ENCODE data around the gene FBXO2. TPM values are rescaled to one million over a fixed set of nuclear protein-coding genes. Genes with fewer than 3 reads are reported as not detected.

Gene FBXO2
- total RNA-seq, 1 donor from 2014 or later, result 3.1 TPM

DNA sequence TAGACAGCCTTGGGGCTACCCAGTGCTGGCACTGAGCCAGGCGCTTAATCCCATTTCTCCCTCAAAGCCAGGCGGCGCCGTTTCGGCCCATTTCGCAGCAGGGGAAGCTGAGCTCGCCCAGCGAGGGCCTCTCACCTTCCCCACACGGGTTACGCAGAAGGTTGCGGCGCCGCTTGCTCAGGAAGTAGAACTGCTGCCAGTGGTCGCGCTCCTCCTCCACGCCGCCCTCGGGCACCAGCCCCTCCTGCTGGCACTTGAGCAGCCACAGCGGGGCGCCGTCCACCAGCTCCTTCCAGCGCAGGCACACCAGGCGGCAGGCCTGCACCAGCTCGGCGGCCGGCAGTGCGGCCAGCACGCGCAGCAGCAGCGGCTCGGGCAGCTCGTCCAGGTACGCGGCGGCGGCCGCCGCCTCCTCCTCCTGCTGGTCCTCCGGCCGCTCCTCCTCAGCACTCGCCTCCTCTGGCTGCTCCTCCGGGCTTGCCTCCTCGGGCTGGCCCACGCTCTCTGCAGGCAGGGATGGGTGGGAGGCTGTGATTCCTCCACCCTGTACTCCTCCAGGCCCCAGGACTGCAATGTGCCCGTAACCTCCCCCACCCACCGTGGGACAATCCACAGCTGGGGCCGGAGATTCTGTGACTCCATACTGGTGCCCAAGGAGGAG lies 3.8 kb downstream of the FBXO2 start:
- Mint-ChIP-seq H3K4me3 (peak overlapping the region; percentile 8), H3K27ac (no peak overlapping the region), H3K9me3 (no peaks in the 10 kb centered on the region), H3K4me1 (peaks cover 11% of the 10 kb centered on the region), H3K36me3 (no peaks in the 10 kb centered on the region), H3K27me3 (ENCODE audit: low read depth) (peaks cover 60% of the 10 kb centered on the region)
- TF ChIP-seq, protein P1, sequence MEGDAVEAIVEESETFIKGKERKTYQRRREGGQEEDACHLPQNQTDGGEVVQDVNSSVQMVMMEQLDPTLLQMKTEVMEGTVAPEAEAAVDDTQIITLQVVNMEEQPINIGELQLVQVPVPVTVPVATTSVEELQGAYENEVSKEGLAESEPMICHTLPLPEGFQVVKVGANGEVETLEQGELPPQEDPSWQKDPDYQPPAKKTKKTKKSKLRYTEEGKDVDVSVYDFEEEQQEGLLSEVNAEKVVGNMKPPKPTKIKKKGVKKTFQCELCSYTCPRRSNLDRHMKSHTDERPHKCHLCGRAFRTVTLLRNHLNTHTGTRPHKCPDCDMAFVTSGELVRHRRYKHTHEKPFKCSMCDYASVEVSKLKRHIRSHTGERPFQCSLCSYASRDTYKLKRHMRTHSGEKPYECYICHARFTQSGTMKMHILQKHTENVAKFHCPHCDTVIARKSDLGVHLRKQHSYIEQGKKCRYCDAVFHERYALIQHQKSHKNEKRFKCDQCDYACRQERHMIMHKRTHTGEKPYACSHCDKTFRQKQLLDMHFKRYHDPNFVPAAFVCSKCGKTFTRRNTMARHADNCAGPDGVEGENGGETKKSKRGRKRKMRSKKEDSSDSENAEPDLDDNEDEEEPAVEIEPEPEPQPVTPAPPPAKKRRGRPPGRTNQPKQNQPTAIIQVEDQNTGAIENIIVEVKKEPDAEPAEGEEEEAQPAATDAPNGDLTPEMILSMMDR (IDR thresholded peaks at IDR 0.05; ENCODE audit: unreplicated experiment), result peak; percentile 24
- peak in 1 of 2 experiments; percentile 66 for DNase-seq (ENCODE audit: low spot score in 2 of 2, unreplicated experiment in 2 of 2)

DNA sequence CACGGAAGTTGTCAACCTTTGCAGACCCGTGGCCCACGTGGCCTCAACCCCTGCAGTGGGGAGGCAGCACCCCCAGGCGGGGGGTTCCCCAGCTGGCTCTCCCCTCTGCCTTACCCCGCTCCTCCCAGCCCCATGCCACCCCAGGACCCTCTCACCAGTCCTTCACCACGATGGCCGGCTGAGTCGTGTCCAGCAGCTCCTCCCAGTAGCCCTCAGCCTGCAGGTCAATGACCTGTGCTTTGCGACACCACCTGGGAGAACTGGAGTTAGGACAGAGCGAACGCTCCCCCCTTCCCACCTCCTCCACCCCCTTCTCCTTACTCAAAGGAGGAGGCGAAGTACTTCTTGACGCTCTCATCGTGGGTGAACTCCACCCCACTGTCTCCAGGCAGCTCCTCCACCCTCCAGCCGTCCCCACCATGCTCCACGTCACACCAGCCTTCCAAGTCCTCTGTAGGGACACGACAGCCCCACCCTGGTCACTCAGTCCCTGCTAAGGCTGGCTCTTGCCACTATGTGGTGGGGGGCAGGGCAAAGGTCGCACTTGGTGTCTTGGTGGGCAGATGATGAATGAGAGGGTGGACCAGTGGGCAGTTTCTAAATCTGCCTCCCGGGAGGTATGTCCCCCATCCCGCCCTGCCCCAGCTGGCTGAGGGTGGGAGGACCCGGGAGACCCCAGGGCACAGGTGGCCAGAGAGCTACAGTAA lies 4.5 kb downstream of the FBXO2 start:
- H3K9me3 Mint-ChIP-seq, result no peaks in the 10 kb centered on the region
- no peak overlapping the region for H3K27ac Mint-ChIP-seq
- H3K36me3 Mint-ChIP-seq, result no peaks in the 10 kb centered on the region
- no peak for DNase-seq (ENCODE audit: low spot score in 2 of 2, unreplicated experiment in 2 of 2)
- TF ChIP-seq, protein P1 (IDR thresholded peaks at IDR 0.05; ENCODE audit: unreplicated experiment), result no peak
- H3K4me3 Mint-ChIP-seq, result no peak overlapping the region
- H3K4me1 Mint-ChIP-seq, result peaks cover 8% of the 10 kb centered on the region
- H3K27me3 Mint-ChIP-seq (ENCODE audit: low read depth), result peaks cover 60% of the 10 kb centered on the region

DNA sequence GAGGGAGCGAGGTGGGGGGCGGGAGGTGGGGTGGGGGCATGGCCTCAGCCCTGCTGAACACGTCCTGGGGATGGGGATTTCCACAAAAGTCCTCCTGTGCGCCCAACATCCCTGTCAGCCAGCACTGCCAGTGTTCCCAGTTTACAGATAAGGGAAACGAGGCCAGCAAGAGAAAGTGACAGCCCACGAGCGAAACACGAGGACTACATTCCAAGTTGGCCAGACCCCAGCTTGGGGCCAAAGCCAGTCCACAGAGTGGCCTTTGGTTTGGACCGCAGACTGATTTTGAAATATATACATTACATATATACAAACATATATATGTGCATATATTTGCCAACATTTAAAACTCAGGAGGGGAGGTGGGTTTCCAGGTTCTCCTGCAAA lies 5.0 kb downstream of the FBXO2 start:
- DNase-seq (ENCODE audit: low spot score in 2 of 2, unreplicated experiment in 2 of 2), result no peak
- H3K27me3 Mint-ChIP-seq (ENCODE audit: low read depth), result peaks cover 60% of the 10 kb centered on the region
- H3K4me3 Mint-ChIP-seq, result no peak overlapping the region
- H3K36me3 Mint-ChIP-seq, result no peaks in the 10 kb centered on the region
- H3K27ac Mint-ChIP-seq, result no peak overlapping the region
- H3K4me1 Mint-ChIP-seq, result peaks cover 8% of the 10 kb centered on the region
- TF ChIP-seq, protein P1 (IDR thresholded peaks at IDR 0.05; ENCODE audit: unreplicated experiment), result no peak
- no peaks in the 10 kb centered on the region for H3K9me3 Mint-ChIP-seq

DNA sequence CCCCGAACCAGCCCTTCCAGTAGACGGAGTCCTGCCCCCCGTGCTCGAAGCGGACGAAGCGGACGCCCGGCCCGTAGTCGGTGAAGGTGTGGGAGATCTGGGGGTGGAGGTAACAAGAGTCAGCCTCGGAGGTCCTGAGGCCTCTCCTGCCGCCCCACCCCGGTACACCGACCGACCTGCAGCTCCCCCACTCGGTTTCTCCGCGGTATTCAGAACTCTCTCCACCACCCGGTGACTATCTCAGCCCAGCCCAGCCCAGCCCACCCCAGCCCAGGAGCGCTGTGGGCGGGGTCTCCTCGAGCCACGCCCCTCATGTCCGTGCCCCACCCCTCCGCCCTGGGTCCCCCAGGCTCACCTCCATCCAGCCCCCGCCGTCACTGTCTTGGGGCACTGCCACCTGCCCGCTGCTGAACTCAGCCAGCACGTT lies 5.5 kb downstream of the FBXO2 start:
- DNase-seq (ENCODE audit: low spot score in 2 of 2, unreplicated experiment in 2 of 2), result no peak
- H3K4me1 Mint-ChIP-seq, result peaks cover 8% of the 10 kb centered on the region
- H3K9me3 Mint-ChIP-seq, result no peaks in the 10 kb centered on the region
- no peaks in the 10 kb centered on the region for H3K36me3 Mint-ChIP-seq
- H3K27me3 Mint-ChIP-seq (ENCODE audit: low read depth), result peaks cover 60% of the 10 kb centered on the region
- TF ChIP-seq, protein P1 (IDR thresholded peaks at IDR 0.05; ENCODE audit: unreplicated experiment), result no peak
- no peak overlapping the region for H3K4me3 Mint-ChIP-seq
- H3K27ac Mint-ChIP-seq, result no peak overlapping the region

DNA sequence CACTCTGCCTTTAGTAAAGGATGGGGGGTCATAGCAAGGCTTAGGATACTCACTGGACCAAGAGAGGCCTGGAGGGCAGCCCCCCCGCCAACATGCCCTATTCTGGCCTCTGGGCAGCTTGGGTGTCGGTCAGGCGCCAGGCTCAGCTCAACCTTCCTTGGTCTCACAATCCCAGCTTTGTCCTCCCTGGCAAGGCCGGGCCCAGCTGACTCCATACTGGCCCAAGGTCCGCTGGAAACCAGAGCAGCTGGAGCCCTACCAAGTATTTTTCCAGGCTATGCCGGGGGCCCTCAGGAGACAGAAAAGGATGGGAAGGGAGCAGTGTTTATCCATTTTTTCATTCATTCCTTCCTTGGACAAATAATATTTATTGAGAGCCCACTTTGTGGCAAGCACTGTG lies 6.2 kb downstream of the FBXO2 start:
- Mint-ChIP-seq H3K36me3 (no peaks in the 10 kb centered on the region), H3K27ac (no peak overlapping the region), H3K27me3 (ENCODE audit: low read depth) (peaks cover 57% of the 10 kb centered on the region), H3K4me1 (peaks cover 8% of the 10 kb centered on the region), H3K4me3 (no peak overlapping the region), H3K9me3 (no peaks in the 10 kb centered on the region)
- no peak for DNase-seq (ENCODE audit: low spot score in 2 of 2, unreplicated experiment in 2 of 2)
- TF ChIP-seq, protein P1 (IDR thresholded peaks at IDR 0.05; ENCODE audit: unreplicated experiment), result no peak

Measured in mesothelial cell of epicardium (in vitro differentiated cells).